GM18505 (cell line): ENCODE data around the gene OR51D1.

Experiments
- ATAC-seq: cut with Tn5 transposase; IDR thresholded peaks from one replicate; pipeline ENCODE4 v1.9.1; 2021; ENCODE audit not compliant: unreplicated experiment
- POLR2A ChIP-seq: IDR thresholded peaks from 4 replicates; pipeline ENCODE4 v1.6.1; 2011; ENCODE audit warnings: borderline replicate concordance; ENCODE audit not compliant: insufficient read depth, insufficient read length; ENCODE audit errors: extremely low read depth

Gene OR51D1

DNA sequence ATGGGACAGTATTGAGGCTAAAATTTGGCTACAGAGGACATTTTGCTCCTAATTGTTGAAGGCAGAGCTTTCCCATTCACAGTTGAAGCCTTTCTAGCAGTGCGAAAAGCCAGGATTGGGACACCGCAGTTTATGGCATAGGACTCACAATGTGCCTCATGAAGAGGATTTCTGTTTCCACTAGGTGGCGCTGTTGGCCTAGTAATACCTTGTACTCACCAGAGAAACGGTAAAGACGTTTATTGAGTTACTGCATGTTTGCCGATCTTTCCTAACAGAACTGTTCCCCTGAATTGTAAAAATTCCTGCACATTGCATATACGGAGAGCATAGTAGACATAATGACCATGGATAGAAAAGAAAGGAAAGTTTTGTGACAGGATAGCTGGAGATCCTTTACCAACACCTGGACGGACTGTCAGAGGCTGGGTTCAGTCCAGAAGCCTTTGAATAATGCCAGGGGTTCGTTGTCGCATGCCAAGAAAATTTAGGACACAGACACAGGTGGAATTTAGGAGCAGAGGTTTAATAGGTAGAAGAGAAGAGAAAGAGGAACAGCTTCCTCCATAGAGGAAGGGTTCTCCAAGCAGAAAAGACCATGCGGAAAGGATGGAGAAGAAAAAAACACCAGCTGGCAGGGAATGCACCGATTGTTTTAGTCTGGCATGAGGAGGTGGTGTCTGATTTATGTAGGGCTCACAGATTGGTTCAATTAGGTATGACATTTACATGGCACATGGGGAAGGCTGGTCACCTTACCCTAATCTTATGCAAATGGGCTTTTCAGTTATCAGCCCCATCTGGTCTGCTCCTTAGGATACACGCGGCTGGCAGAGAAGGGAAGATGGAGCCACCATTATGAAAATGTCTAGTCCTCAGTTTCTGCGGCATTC lies 10.8 kb upstream of the OR51D1 start:
- no peak for ATAC-seq
- TF ChIP-seq POLR2A = no peak

DNA sequence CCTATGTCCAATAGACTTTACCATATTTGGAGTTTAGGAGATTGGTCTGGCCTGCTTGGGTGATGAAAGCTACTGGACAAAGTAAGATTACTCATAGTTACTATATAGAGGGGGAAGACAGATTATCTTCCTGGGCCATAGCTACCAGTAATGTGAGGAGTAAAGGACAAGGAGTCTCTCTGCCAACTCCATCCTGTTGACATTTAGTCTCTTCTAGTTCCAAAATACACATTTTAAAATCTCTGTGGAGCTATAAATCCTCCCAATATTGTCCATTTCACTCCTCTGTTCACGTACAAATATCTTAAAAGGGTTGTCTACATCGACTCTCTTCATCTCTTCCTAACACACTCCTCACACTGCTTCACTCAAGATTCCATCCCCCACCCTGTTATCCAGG lies 1.1 kb upstream of the OR51D1 start:
- no peak for ATAC-seq
- no peak for TF ChIP-seq POLR2A

DNA sequence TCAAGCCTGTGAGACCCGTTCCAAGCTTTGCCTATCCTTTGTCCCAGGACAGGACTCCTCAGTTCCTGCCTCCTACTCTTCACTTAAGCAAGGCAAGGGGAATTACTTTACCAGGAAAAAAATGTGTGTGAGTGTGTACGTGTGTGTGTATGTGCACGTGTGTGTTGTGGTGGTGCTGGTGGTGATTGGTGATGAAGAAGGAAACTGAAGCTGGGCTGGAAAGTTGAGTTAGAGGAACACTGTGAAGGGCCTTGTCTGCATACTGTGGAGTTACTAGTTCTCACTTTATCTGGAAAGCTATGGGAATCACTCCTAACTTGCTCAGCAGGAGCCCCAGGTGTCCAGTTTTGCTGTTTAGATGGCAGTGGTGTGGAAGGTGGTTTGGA lies 378 bp downstream of the OR51D1 start:
- TF ChIP-seq POLR2A = no peak
- ATAC-seq = no peak

DNA sequence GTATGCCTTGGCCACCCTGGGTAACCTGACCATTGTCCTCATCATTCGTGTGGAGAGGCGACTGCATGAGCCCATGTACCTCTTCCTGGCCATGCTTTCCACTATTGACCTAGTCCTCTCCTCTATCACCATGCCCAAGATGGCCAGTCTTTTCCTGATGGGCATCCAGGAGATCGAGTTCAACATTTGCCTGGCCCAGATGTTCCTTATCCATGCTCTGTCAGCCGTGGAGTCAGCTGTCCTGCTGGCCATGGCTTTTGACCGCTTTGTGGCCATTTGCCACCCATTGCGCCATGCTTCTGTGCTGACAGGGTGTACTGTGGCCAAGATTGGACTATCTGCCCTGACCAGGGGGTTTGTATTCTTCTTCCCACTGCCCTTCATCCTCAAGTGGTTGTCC lies 2.7 kb downstream of the OR51D1 start:
- no peak for ATAC-seq
- TF ChIP-seq POLR2A = no peak

DNA sequence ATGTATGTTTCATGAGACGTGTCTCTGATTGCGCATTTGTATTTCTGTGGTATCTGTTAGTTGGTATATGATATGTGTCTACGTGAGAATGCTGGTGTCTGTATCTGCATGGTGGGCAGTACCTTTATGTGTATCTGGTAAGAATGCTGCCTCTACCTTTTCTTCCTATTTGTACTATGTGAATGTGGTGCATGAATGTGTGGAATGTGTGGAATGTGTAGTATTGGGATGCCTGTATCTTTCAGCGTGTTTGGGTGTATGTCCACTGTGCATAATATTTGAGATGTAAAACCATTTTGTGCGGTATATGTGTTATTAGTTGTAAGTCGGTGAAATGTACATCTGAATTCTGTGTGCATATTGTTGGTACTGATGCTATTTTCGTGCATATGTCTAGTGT lies 4.2 kb downstream of the OR51D1 start:
- no peak for ATAC-seq
- TF ChIP-seq POLR2A = no peak

DNA sequence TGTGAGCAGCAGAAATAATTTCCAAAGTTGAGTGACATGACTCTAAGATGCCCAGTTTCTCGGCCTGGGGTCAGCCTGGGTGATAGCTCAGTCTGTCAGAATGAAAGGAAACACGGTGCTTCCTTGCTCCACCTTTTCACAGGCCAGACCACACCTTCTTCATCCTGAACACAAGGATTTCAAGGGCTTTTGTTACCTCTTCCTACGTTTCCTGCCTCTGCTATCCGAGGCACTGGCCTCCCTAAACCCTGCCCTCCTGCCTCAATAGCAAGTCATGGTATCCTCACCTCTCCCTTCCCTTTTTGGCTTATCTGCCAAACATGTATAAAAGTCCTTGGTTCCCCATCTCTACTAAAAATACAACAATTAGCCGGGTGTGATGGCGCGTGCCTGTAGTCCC lies 4.8 kb downstream of the OR51D1 start:
- no peak for ATAC-seq
- TF ChIP-seq POLR2A = no peak

DNA sequence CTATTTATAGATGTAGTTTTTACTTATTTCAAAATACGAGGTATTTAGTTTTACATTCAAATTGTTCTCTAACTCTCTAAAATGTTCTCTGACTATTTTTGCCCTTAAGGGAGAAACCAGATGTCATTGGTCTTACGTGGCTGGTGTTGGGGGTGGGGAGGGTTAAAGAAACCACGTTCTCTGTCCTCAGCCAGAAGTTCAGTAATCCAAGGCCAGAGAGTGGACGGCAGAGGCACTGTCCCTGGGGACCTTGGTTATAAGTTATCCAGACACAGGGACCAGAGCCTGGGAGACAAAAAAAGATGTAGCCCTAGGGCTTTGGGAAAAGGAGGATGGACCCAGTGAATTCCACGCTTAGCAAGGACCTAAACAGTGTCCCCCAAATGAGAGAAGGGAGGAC lies 5.8 kb downstream of the OR51D1 start:
- no peak for ATAC-seq
- no peak for TF ChIP-seq POLR2A

DNA sequence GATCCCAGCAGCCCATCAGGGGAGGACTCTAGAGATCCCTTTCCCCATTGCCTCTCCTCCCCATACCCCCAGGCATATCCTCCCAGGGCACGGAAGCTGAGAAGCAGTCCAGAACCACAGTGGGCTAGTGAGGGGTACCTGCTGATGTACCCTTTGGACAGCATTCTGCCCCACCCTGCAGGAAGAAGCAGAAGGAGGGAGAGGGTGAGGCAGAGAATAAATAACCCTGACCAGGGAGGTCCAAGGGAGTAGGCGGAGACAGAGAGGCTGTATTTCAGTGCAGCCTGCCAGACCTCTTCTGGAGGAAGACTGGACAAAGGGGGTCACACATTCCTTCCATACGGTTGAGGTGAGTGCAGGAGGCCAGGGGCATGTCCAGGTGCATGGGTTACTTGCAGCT lies 6.4 kb downstream of the OR51D1 start, which contains the start of gene OR51E1:
OR51E1 (plus strand) TSS at position 301 of the 400 bp plus-strand sequence. CDS start 8,545 bp downstream, outside the sequence.
- ATAC-seq = no peak
- TF ChIP-seq POLR2A = no peak

DNA sequence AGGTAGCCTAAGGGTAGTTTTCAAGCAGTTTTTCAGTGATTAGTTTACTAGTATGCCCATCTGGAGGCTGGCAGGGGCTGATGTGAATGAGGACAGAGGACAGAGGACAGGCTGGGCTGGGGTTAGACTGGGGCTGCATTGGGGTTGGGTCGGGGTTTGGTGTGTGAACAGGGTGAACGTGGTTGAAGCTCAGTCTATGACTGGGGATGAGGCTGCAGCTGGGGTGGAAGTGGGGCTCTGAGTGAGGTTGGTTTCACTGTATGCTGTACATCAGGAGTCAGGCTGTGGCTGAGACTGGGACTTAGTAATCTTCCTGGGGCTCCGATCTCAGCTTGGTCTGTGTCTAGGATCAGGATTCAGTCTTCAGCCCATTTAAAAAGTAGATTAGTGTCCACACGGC lies 7.0 kb downstream of the OR51D1 start:
- no peak for TF ChIP-seq POLR2A

DNA sequence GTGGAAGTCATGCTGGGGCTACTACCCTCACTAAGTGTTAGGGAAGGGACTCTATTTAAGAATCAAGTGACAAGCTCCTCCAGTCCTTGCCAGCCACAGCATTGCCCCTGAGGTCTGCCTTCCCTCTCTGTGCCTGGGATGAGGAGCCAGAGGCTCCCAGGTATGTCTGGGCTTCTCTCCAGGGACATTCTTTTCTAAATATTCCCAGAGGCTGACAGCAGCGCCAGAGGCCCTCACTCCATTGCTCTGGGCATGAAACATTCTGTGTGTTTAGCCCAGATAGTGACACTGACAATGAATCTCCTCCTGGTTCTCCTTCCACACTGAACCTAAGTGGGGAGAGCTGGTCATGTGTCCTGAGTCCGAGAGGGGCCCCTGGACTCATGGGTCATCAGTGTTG lies 8.7 kb downstream of the OR51D1 start:
- ATAC-seq = no peak
- no peak for TF ChIP-seq POLR2A

More for the DNA sequence above, 7.0 kb downstream of the OR51D1 start:
- ATAC-seq = no peak

DNA sequence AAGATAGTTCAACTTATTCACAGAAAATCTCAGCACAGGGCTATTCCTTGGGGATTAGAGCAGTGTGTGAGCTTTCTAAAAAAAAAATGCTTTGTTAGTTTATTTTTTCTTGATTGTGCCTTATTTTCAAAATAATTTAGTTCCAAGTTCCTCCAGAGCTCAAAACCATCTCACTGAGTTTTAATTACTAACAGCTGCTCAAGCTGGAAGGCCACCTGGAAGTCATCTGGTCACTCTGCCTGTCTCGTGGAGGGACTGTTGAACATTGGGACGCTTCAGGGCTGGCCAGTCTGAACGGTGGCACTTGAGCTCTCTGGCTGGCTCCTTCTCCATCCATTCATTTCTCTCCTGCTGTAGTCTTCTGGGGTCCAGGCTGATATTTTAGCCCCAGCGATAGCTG lies 10.5 kb downstream of the OR51D1 start:
- ATAC-seq = no peak
- TF ChIP-seq POLR2A = no peak

DNA sequence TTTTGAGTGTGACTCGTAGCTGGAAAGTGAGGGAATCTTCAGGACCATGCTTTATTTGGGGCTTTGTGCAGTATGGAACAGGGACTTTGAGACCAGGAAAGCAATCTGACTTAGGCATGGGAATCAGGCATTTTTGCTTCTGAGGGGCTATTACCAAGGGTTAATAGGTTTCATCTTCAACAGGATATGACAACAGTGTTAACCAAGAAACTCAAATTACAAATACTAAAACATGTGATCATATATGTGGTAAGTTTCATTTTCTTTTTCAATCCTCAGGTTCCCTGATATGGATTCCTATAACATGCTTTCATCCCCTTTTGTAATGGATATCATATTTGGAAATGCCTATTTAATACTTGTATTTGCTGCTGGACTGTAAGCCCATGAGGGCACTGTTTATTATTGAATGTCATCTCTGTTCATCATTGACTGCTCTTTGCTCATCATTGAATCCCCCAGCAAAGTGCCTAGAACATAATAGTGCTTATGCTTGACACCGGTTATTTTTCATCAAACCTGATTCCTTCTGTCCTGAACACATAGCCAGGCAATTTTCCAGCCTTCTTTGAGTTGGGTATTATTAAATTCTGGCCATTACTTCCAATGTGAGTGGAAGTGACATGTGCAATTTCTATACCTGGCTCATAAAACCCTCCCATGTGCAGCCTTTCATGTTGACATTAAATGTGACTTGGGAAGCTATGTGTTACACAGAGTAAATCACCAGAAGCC lies 17.5 kb downstream of the OR51D1 start:
- no peak for TF ChIP-seq POLR2A
- ATAC-seq = no peak

DNA sequence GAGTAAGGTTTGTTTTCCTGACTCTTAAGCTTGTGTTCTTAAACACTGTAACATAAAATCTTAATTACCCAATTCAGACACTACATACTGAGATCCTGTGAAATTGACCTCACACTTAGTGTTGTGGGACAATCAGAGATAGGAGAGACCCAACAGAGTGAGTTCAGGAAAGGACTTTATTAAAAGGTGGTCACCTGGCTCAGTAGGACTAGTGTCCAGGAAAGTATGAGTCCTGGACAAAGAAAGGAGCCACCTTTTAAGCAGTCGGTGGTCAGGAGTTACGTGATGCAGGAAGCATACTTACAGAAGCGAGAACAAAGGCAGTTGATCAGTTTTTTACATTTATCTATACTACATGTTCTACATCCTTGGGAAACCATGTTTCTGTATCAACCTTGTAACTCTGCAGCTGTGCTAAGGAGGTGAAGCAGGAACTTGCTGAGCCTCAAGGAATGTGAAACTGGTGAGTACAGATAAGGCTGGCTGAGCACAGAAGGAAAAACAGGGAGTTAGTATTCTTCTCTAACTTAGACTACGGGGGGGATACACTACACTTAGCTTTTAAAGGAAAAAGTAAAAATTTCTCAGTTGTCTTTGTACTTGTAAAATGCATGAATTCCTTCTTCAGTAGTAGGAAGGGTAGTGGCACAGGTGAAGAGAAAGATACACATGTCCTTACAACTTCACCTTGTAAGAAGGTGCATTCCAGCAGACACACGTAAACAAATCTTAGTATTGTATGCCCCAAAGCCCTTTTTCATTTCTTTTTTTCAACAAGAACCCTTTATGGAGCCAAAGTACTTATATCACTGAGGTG lies 21.6 kb downstream of the OR51D1 start:
- TF ChIP-seq POLR2A = no peak
- no peak for ATAC-seq
